ENCODE results near the gene APBB3.

GRCh38 chr5:140567871-140568270, 3.5 kb upstream of the APBB3 start:
- TF ChIP-seq, protein P1, sequence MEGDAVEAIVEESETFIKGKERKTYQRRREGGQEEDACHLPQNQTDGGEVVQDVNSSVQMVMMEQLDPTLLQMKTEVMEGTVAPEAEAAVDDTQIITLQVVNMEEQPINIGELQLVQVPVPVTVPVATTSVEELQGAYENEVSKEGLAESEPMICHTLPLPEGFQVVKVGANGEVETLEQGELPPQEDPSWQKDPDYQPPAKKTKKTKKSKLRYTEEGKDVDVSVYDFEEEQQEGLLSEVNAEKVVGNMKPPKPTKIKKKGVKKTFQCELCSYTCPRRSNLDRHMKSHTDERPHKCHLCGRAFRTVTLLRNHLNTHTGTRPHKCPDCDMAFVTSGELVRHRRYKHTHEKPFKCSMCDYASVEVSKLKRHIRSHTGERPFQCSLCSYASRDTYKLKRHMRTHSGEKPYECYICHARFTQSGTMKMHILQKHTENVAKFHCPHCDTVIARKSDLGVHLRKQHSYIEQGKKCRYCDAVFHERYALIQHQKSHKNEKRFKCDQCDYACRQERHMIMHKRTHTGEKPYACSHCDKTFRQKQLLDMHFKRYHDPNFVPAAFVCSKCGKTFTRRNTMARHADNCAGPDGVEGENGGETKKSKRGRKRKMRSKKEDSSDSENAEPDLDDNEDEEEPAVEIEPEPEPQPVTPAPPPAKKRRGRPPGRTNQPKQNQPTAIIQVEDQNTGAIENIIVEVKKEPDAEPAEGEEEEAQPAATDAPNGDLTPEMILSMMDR (IDR thresholded peaks at IDR 0.05) = no peak
- no peak for TF ChIP-seq POLR2A (IDR thresholded peaks at IDR 0.05)
